T-helper 2 cell treated with Interferon-gamma antibody and Interleukin-4, amounts not matched to agents 100 ng/mL and 5 ng/mL, for 36 hours (primary cell): Measurements from ENCODE around the gene EFHB. TPM values are rescaled to one million over a fixed set of nuclear protein-coding genes. Genes with fewer than 3 reads are reported as not detected.
"Not testable (repeated sequence)": the region's sequence is repeated elsewhere in the genome, so short reads cannot be mapped to it uniquely, and the experiment has no call there.

ENCODE experiments used
- intact Hi-C: fragments of 100-400 bp; cut with micrococcal nuclease; formaldehyde crosslinking; loops from one replicate; pipeline ENCODE4 v1.15.1; 2023
- total RNA-seq: library from RNA; stranded (reverse); gene quantifications from 2 replicates; pipeline ENCODE4 v1.2.3, GENCODE V29; 2022

Gene EFHB, protein sequence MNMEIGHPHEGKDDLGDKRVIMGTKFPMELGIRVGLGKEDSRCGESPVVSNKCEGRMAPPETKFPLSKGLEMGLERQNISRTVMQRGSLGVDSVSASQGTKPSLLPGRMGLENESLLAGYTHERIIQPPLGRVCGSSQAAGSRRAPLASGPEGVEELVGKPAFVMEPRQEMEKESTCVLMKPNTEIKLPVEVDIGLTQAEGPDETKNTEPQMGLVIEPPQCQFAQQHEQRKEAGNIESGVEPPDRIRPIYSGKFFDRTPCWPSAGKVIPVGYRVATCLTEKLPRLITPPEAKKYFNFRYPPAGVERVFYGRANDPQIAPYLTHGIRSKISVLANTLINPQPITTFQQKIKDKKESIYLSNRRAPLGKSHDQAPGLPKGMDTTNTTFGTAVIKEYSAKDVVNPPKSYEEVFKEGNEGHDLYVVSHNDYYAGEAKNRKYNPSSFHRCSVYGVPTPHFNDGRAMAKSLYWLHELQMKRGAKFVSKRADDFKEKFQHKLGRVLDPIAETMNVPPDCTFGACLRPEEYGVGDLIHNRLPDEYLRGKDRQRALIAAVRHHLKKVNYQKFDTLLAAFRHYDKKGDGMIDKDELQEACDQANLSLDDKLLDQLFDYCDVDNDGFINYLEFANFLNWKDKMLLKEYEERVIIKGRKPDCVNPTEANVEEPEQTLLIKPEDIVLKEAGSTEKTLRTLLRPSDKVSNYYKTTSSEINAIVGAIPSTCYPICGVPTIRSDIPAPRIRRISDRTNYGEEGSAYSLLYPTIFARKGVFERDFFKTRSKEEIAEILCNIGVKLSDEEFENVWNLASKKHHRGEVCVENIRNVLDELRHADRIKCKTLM
- 0.43 TPM in 1 of 2 replicates, not detected in the other for total RNA-seq

DNA sequence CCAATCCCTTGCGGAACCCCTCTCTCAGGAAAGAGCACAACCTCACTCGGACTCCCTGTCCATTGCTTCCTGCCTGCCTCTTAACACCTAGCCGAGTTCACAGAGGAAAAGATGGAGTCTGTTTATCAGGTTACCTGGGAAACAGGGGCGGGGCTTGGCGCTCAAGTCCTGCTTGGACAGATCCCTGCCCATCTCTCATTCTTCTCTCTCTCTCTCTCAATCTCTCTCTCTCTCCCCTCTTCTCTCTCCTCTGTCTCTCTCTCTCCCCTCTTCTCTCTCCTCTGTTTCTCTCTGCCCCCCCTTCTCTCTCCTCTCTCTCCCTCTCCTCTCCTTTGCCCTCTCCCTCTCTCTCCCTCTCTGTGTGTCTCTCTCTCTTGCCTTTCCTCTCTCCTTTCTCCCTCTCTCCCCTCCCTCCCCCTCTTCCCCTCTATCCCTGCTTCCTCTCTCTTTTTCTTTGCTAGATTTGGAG is at the start of gene EFHB:
TSS of gene EFHB (minus strand) at position 120 of the 469 bp plus-strand sequence. CDS start 199 bp downstream, outside the sequence.
- intact Hi-C loops = no loop called here

DNA sequence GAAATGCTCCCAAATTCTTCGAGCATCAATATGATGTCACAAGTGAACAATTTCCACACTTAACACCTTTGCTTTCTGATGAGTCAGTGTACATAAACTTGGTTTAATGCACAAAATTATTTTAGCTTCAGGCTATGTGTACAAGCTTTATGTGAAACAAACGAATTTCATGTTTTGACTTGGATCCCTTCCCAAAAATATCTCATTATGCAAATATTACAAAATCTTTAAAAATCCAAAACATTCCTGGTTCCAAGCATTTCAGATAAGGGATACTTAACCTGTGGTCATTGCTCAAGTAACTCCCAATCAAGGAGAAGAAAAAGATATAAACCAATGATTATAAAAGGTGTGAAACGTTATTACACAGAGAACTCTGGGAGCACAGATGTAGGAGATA is 38.0 kb upstream of the EFHB start:
- intact Hi-C loops = no loop called here

DNA sequence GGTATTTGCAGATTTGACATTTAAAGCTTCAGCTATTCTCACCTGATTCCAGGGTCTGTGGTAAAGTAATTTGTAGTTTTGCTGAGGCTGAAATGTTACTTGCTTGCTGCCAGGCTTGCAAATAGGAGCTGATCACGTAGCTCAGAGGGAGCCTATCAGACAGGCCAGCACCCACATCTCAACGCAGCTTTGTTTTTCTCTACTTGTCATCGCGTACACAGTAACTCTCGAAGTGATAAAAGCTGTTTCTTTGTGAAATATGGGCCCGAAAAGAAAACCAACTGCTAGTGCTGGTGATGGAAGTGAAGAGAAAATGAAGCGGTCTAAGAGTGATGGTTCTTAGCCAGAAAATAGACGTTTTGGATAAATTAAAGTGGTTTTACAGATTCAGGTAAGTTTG is 36.3 kb upstream of the EFHB start:
- intact Hi-C loops = no loop called here

DNA sequence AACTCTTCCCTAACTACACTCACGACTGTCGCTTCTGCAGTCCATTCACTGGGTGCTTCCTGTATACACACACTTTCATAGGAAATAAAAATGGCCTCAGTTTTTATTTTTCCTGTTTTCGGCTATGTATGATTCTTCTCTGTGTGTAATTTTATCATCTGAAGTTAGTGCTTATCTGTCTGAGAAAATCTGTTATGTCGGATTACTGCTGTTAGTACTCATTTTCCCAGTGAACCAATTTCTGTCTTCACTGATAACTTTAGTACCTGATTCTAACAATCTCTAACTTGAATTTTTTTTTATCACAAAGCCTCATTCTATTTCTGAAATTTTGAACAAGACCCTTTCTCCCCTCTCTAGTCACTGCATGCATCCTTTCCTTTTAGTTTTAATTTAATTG is 33.8 kb upstream of the EFHB start:
- intact Hi-C loops = no loop called here

DNA sequence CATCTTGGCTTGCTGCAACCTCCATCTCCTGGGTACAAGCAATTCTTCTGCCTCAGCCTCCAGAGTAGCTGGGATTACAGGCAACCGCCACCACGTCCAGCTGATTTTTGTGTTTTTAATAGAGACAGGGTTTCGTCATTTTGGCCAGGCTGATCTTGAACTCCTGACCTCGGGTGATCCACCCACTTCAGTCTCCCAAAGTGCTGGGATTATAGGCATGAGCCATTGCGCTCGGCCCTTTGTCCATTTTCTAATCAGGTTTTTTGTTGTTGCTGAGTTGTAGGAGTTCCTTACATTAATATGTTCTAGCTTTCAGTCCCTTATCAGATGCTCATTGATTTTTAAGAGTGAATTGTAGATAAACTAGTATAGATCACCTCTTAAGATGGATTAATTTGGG is 33.2 kb upstream of the EFHB start:
- intact Hi-C loops = no loop called here

DNA sequence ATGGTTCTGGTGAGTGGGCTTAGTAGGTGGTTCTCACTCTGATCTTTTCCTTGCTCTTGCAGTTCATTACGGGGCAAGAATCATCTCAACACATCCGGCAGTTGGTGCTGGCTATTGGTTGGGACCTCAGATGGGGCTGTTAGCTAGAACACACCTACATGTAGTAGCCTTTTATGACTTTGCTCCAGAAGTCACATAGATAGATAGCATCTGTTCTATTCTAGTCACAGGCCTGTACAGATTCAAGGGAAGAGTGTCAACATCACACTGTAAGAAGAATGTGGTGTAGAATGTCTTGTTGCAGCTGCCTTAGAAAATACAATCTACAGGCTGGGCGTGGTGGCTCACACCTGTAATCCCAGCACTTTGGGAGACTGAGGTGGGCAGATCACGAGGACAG is 27.9 kb upstream of the EFHB start:
- intact Hi-C loops = no loop called here

DNA sequence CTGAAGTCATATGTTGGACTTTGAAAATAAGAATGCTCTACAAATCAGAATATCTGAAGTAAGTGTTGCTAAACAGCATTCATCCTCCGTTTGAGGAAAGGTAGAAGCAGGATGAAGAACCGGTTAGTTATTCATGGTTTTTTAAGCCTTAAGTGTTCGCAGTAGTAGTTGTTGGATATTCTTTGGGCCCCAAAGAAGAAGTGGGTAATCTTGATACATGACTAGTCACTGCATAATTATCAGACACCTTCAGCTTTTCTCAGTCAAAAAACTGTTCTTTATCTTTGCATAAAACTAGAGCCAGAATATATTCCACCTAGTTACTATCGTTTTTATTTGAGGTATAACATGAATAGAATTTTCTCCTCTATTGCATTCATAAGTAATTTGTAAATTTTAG is 26.7 kb upstream of the EFHB start:
- intact Hi-C loops = no loop called here

DNA sequence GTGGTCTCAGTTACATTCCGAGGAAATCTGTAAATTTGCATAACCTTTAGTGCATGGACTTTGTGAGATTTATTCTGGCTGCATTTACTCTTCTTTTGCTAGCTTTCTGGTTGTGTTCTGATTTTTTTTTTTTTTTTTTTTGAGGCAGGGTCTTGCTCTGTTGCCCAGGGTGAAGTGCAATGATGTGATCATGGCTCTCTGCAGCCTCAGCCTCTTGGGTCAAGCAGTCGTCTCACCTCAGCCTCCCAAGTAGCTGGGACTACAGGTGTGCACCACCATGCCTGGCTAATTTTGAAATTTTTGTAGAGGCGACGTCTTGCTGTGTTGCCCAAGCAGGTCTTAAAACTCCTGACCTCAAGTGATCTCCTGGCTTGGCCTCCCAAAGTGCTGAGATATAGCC is 25.5 kb upstream of the EFHB start:
- intact Hi-C loops = no loop called here

DNA sequence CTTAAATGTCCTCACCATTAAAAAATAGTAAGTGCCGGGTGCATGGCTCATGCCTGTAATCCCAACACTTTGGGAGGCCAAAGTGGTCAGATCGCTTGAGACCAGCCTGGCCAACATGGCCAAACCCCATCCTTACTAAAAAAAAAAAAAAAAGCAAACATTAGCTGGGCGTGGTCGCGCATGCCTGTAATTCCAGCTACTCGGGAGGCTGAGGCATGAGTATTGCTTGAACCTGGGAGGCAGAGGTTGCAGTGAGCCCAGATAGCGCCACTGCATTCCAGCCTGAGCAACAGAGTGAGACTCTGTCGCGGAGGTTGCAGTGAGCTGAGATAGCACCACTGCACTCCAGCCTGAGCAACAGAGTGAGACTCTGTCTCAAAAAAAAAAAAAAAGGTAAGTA is 23.3 kb upstream of the EFHB start:
- intact Hi-C loops = not testable (repeated sequence)

DNA sequence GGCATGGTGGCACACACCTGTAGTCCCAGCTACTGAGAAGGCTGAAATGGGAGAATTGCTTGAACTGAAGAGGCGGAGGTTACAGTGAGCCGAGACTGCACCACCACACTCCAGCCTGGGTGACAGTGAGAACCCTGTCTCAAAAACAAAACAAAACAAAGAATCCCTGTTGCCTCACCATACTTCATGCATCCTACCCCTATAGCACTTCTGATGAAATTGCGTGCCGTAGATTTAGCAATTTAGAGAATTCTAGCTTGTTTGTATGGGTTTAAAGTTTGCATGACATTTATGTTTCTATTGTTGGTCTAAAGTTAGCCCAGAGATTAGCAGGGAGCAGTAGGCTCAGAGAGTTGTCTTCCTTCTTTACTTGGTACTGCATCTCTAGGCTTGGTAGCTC is 20.7 kb upstream of the EFHB start:
- intact Hi-C loops = no loop called here

DNA sequence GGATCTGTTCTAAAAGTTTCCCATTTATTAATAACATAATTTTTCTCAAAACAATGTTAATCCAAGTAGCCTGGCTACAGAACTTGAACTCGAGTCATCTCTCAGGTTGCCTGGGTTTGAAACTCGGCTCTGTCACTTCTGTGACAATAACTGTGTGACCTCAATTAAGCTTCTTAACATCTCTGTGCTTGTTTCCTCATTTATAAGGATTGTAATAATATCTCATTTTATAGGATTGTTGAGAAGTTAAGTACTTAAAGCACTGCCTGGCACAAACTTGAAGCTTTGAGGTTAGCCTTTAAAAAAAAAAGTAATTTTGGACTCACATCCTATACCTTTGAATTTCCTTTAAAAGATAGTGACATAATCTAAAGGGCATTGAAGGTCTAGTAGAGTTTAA is 16.3 kb upstream of the EFHB start:
- intact Hi-C loops = no loop called here

DNA sequence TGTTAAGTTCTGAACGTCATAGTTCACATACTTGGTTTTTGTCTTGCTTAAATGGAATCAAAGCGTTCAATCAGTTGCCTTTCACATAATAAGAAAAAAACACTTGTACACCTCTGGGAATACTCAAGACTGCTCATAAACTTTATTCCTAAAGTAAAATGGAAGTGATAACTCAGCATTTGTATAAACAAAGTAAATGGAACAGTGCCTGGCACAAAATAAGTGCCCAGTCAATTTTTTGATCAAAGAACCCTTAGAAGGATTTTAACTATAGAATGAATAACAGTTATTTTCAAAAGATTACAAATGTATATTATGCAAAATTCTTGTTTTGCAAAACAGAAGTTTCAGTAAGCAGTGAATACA is 14.2 kb upstream of the EFHB start:
- intact Hi-C loops = loop anchor here (5.0 kb wide), 1 partner anchor 61 kb away; no protein-coding TSS in a partner anchor

DNA sequence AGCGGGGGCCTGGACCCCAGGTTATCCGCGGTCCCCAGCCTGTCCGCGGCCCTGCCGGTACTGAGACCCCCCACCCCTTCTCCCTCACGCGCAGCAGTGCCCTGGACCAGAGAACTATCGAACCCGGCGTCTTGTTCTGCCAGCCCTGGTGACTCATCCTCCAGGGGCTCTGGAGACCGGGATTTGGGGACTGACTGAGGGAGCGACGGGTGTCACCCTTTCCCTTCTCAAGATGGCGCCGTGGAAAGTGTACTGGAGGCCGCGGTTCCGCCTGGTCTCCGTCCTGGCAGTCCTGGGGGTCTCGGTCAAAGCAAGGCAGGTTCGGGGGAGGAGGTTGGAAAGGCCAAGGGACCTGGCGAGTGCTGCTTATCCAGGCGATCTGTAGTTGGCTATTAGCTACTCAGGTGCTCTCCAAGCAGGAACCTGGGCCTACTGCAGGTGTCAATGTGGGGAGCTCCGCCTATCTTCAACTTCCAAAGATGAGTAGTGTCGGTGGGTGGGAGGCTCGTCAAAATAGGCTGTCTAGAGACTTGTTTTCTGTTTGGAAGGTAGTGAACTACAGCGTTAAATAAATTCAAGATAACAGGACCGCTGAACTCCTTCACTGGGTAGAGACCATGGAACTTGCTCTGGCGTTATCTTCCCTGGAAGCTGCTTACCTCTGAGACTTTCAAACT is 13.7 kb upstream of the EFHB start:
- intact Hi-C loops = loop anchor here (1.0 to 5.0 kb wide), 5 partner anchors 60 to 801 kb away; partner anchors contain the start of gene SGO1

DNA sequence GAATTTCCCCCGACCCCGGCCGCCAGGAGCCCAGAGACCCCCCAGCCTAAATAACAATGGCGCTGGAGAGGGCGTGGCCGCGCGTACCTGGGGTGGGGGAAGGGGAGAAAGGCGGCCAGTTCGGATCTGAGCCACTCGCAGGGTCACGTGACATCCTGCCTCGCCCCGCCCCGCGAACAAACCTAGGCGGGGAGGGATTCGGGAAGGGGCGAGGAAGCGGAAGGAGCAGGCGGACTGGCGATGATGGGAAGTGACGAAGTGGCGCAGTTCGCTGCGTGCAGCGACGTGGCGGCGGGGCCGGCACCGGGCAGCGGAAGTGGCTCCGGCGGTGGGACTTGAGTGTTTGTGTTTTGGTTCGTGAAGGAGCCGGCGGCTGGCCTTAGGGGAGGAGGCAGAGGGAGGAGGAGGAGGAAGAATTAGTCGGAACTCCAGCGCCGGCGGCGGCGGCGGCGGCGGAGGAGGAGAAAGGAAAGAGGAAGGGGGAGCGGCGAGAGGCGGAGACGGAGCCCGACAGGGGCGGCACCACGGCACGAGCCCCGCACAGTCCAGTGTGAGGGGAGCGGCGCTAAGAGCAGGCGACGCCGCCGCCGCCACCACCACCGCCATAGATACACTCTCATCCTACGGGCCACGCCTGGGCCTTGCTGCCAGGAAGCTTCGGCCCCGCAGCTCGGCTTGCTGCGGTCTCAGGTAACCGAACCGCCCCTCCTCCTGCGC is 13.0 kb upstream of the EFHB start, which contains the start of gene RAB5A:
TSS of gene RAB5A (plus strand) at position 266 of the 717 bp plus-strand sequence. CDS start 3,802 bp downstream, outside the sequence.
- intact Hi-C loops = loop anchor here (1.0 to 5.0 kb wide), 5 partner anchors 60 to 800 kb away; partner anchors contain the start of gene SGO1

DNA sequence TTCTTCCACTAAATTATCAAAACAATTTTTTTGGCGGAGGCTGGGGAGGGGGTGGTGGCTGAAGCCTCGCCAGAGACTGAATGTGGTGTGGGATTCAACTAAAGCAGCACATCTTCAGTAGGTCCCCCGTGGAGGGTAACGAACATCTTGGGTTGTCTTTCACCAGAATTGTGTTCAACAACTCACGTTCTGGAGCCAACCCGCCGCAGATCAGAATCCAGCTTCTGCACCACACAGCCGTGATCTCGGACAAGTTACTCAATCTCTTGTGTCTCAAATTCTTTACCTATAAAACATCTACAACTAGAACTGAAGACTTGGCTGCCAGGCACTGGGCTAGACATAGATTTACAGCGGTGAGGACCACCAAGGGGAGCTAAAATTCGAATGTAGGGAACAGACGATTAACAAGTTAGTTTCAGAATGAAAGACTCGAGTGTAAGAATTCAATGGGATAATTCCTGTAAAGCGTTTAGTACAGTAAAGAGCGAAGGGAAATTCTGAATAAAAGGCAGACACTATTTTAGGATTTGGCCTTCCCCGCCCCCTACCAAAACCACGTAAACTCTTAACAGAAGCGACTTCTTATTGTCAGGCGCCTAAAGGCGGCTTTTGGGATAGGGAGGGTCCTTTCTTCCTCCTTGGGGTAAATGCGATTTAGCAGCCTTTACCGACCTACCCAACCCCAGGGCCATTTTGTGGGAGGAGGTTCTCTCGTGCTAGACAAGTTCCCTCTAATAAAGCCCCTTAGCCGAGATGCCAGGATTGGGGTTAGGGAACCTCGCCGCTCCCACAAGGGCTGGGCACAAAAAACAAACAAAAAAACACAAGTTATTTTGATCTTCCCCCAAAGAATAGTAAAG is 12.2 kb upstream of the EFHB start:
- intact Hi-C loops = loop anchor here (2.0 to 5.0 kb wide), 2 partner anchors 59 to 799 kb away; no protein-coding TSS in a partner anchor

DNA sequence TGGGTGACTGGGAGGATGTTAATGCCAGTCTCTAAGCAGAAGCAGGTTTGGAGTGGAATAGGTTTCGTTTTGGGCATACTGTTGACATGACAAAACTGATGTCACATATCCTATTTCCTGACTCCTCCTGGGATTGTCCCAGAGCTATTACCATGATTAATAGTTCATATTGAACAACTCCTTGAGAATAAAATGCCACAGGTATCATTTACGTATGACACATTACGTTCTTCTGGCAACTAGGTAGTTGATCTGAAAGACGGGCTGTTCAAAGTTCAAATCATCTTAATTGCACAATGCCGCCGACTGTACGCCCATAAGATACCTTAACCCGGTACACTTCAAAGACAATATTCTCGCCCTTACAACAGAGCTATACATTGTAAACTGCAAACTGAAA is 11.5 kb upstream of the EFHB start:
- intact Hi-C loops = loop anchor here (5.0 kb wide), 1 partner anchor 58 kb away; no protein-coding TSS in a partner anchor

DNA sequence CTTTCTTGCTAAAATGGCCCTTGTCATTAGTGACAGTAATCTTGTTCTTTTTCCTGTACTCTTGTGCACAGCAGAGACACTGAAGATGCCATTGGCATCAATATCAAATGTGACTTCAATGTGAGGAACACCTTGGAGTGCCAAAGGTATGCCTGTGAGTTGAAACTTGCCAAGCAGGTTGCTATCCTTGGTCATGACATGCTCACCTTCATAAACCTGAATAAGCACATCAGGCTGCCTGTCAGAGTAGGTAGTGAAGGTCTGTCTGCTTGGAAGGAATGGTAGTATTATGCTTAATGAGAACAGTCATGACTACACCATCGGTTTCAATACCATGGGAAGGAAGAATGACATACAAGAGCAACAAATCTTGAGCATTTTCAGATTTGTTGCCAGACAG is 6.6 kb upstream of the EFHB start:
- intact Hi-C loops = no loop called here

DNA sequence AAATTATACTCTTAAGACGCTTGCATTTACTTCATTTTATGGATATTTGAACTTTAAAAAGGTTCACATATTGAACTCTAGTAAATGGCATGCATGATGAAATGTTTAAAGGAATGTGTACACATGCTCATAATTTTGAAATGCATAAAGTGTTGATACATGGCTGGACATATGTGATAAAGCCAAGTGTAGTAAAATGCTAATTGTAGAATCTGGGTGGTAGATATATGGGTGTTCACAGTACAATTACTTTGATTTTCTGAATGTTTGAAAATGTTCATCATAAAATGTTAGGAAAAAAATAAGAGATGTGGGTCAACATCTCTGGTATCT is 4.2 kb upstream of the EFHB start:
- intact Hi-C loops = no loop called here

DNA sequence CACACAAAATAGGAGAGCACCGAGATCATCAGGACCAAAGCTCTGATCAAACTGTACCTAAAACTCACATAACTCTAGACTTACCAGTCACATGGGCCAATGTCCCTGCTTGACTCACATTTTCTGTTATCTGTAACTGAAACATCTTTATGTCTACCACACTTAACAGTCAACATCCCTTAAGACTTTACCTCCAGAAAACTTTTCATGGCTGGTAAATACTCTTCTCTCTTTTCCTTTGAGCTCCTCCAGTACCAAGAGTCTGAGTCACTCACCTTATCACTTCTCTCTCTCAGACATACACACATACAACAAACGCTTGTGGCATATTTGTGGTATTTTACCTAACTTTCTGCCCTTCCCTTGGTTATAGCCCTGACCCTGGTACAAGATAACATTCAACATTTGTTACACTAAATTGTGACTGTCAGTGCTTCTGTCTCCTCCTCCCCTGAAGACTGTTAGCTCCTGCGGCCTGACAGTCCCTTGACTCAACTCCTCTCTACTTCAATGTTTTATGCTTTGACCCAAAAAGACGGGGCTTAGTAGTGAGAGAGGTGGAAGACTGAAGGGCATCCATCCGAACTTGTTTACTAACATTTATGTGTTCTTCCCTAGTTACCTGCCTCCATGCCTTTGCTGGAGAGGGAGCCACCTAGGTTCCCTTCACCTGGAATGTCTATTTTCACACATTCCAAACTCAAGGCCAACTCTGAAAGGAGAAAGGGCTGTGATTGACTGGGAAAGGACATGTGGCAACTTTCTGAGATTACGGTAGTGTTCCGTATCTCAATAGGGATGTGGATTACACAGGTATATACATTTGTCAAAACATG is 3.7 kb upstream of the EFHB start:
- intact Hi-C loops = no loop called here
